Raji (cell line): Measurements from ENCODE around the gene CDYL2.

ENCODE experiments used
- POLR2A ChIP-seq: IDR thresholded peaks from 2 replicates; pipeline ENCODE4 v1.6.1; 2011; ENCODE audit warnings: low read depth, low read length, control low read depth; ENCODE audit not compliant: insufficient read depth

The CDYL2 gene

DNA sequence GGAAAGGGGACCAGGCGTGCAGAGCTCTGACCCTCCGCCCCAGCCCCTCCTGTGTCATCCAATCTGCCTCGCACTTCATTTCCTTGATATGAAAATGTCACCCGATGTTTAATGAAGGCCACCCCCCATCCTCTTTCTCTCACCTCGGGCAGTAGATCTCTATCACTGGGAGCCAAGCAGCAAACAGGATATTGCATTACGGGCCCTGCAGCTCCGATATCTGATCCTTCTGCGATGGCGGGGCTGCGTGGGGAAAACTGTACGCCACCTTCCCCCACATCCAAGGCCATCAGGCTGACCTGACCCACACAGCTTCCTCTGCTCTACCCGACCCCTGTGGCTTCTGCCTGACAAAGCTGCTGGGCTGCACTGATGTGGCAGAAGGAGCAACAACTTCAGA lies 188.7 kb downstream of the CDYL2 start:
- TF ChIP-seq POLR2A, result no peak

DNA sequence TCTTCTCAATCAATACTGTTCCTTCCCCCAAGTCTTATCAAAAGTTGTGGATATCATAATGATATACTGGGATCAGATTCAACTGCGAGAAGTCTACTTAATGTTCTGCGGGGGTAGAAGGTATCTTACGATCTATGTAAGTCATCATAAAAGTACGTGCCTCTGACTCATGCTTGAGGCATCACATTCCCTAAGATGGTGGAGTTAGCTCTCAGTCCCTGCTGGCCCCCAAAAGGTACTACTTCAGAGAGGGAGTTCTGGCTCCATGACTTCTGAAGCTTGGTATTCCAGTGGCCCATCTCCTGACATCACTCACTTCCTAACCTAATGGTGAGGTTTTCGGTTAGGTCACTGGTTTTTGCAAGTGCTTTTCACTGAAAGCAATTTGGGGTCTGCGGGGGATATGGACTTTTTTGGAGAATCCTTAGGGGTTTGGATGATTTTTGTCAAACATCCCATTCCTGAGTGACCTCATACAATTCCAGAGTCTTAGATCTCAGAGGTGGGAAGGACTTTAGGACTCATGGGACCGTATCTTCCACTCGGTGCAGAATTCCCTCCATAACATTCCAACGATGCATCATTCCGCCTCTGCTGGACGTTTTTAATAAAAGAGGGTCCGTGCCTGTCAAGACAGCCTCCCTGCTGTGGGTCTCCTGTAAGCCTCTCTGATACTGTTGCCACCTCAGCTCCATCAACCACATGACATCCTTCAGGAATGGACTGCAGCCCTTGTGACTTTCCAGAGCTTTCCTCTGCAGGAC lies 189.3 kb downstream of the CDYL2 start:
- TF ChIP-seq POLR2A, result no peak

DNA sequence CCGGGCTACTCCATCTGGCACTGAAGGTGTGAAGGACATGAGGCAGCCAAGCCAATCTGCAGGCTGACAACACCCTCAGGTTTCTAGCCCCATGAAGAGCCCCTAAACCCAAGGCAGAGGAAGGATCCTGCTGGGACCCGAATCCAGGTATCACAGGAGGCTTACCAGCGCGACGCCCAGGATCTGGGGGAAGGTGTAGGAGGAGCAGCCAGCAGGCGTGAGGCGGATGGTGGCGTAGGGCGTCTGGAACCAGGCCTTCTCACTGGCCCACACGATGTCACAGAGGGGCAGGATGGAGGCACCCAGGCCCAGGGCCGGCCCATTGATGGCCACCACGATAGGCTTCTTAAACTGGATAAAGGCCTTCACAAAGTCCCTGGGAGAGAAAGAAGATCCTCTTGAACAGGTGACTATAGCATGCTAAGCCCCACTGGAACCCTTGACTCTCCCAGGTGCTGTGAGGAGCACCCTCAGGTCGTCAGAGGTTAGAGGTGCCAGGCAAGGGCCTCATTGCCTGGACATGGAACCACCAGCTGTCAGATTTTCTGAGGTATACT lies 191.9 kb downstream of the CDYL2 start:
- no peak for TF ChIP-seq POLR2A

DNA sequence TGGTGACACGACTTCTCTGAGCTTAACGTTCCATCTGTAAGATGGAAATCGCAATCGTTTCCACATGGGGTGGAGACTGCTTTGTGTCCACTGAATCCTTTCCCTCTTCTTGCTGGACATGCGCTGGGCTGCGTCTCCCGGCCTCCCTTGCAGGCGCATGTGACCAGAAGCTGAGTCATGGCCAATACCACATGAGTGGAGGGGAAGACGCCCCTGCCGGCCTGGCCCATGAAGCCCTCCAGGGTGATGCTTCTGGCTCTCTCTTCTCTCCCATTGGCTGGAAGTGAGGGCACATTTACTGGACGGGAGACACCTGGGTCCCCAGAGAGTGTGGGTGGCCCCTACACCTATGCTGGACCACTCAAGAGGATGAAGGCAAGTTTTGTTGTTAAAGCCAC lies 192.5 kb downstream of the CDYL2 start:
- no peak for TF ChIP-seq POLR2A

DNA sequence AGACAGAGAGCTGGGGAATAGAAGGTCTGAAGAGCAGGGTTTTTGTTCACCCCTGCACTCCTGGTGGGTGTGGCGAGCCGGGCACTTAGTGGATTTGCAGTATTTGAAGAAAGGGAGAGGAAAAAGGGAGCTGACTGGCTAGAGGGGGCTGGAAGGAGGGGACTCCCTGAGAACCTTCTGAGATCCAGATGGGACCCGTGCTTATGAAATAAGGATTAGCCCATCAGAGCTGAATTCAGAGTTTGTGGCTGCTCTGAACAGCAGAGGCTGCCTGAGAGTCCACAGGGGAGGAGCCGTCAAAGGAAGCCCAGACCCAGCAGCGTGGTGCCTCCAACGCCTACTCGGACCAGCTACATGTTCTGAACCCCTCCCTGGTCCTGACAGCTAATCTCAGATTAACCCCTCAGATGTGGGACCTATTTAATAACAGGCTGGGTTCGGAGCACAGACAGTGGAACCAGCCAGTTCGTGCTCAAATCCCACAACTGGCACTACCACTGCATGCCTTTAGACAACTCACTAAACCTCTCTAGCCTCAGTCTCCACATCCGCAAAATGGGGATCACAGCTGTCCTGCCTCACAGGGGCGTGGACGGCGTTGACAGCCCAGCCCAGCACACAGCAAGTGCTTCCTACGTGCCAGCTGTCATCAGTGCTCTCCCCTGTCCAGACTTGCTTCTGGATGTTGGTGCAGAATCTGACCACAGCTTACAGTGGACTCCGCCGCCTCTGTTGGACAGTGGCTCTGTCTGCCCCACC lies 193.0 kb downstream of the CDYL2 start:
- TF ChIP-seq POLR2A, result no peak

DNA sequence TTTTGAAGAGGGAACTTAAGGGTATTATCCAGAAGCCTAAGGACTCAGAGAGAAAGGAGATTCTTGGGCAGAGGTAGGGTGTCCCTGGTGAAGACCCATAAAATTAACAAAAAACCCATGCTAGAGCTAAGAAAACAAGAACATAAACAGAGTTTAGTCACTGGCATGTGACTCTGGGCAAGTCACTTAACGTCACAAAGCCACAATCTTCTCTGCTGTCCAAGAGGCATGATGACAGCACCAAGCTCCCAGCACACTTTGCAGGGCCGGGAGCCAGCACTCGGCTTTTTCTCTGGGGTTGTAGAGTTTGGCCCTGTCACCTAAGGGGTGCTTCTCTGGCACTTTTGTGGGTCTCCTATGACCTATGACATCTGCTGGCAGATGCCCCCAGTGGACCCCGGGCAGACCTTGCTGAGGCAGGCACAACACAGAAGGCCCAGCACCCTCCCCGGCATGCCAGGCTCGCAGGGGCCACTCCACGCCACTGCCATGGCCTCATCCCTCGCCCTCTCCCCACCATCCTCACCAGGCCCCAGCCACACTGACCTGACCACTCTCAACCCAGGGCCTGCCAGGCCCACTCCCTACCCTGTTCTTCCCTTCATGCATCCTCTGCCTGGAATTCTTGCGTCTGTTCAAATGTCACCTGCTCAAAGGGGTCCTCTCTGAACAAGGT lies 193.8 kb downstream of the CDYL2 start:
- TF ChIP-seq POLR2A, result no peak

DNA sequence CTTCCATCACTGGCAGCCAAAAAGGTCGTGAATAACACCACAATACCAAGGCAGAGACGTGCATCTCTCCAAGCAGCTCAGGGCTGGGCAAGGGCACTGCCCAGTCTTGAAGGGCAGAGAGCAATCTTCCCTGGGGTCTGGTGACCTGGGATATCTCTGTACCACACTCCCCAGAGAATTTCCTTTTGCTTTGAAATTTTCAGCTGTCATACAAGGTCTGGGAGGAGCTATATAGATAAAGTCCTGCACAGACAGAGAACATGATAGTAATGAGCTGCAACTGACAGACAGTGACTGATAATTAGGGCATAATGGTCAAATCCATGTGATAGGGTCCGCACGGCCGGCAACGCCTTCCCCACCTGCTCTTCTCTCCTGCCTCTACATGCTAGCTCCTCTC lies 195.5 kb downstream of the CDYL2 start:
- no peak for TF ChIP-seq POLR2A

DNA sequence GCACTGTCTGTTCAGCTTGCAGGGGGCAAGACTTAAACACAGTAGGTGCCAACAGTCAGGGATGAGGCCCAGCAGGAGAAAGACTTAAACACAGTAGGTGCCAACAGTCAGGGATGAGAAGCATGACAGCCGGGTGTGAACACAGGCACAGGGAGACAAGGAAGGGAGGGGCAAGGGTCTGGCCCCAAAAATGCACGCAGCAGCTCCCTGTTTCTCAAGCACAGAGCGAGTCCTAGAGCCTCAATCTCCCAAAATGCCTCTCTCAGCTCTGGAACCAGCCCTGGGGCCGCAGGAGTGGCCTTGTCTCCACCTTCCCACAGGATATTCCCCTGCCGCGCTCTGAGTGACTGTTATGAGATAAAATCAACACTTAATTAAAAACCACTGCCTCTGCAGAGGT lies 197.2 kb downstream of the CDYL2 start:
- TF ChIP-seq POLR2A, result no peak

DNA sequence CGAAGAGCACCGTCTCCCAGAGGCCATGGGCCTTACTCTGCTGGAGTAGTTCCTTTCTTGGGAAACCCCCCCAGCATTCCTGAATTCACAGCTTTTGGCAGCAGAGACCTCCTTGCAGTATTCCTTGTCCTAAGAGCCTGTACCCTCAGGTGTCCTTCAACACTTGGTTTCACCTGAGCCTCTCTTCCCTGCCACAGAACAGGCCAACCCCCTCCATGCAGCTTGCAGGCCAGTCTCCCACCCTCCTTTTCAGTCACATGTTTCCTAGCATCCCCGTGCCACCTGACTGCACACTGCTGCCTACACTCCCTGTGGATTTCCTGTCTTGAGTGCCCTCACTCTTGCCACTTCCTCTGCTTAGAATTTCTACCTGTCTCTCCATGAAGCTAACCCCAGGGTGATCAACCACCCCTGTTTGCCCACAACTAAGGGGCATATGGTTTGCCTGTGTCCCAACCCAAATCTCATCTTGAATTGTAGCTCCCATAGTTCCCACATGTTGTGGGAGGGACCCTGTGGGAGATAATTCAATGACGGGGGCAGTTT lies 198.1 kb downstream of the CDYL2 start:
- TF ChIP-seq POLR2A, result no peak

DNA sequence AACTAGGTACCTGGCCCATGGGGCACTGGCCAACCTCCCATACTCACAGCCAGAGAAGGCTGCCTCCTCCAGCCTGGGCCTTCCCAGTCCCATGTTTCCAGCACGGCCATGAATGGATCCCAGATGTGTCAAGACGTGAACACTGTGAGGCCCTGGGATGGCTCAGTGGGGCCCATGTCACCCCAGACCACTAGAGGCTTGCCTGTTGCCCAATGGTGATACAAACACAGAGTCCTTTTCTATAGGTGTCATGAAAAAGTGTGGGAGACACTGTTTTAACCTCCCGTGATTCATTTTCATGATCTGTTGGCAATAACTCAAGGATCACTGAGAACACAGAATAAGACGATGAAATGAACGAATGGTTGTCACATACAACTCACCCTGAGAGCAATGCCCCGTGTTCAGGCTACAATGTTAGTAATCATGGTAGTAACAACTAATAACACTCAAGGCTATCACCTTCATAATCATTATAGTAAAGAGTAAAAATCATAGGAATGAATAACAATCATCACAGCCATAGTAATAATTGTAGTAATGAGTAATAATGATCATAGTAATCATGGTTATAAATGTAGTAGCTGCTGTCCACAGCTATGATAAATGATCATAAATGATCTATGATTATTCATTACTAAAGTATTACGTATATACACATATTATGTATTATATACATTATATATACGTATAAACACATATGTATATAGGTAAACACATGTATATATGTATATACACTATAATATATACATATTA lies 199.6 kb downstream of the CDYL2 start:
- no peak for TF ChIP-seq POLR2A

DNA sequence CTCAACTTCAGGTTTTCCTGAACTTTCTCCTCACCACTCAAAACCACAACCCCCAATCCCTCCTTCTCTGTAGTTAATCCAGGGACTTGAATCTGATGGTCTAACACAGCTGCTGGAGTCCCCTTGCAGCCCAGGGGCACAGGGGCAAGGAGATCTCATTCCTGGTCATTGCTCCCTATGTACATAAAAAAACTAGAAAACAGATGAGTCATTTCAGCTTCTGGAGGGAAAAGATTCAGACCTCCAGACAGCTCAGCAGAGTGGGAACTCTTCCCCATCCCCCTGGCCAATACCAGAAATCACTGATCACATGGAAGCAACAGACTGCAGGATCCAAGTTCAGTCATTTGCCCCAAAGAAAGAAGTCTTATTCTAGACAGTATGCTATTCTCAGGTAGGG lies 201.5 kb downstream of the CDYL2 start:
- no peak for TF ChIP-seq POLR2A

DNA sequence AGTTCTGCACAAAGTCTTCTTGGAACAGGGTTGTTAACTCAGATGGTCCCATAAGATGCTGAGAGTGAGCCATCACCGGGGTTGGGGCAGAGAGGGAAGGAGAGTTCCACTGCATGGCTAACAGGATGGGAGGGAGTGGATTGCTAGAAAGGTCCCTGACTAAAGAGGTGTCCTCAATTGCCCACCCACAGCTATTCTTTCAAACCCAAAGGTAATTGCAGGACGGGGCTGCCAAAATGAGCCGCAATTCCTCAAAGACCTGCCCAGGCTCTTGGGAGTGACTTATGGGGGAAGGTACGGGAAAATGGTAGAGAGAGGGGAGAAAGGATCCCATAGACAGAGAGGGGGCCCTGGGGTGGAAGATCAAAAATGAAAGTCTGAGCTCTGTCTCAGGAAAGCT lies 203.2 kb downstream of the CDYL2 start:
- no peak for TF ChIP-seq POLR2A

DNA sequence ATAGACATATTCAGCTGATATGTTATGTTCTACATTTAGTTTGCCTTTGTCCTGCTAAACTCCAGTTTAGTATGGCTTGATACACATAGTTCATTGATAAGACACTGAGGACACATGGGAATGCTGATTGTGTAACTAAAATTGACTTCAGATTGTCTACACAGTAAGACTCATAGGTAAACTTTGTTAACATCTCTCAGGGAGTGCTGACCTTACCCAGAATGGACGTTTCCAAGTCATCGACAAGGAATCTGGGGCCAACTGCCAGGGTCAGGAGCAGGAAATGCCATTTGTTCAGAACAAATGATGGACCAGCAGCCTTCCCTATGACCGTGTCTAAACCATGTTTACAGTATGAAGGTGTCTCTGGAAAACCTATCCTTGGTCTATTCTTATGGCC lies 204.9 kb downstream of the CDYL2 start:
- TF ChIP-seq POLR2A, result no peak

DNA sequence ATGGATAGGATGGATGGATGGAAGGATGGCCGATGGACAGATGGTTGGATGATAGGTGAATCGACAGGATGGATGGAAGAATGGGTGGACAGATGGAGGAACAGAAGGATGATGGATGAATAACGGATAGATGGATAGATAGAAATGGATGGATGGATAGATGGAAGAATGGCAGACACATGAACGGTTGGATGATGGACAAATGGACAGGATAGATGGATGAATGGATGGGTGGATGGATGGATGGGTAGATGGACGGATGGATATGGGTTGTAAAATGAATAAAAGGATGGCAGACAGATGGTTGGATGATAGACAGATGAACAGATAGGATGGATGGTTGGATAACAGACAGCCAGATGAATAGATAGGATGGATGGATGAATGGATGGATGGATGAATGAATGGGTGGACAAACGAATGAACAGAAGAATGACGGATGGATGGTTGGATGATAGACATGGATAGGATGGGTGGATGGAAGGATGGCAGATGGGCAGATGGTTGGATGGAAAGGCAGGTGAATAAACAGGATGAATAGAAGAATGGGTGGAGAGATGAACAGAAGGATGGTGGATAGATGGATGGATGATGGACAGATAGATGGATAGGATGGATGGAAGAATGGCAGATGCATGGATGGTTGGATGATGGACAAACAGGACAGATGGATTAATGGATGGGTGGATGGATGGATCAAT lies 207.7 kb downstream of the CDYL2 start:
- no peak for TF ChIP-seq POLR2A

DNA sequence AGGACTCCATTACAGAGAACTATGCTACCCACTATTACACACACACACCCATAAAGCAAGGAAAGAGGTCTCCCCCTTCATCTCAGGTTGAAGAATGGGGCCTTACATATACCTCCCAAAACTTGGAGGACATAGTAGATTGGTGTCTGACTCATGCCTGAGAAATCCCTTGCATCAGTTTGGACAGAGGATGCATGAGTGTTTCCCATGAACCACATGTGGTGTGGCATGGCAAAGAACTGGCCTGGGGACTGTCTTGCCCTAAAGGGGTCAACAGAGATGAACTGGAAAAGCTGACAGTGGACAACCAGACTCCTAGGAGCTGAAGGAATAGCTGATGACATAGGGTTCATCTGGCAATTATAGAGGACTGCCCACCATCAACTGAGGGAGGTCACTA lies 209.6 kb downstream of the CDYL2 start:
- TF ChIP-seq POLR2A, result no peak

DNA sequence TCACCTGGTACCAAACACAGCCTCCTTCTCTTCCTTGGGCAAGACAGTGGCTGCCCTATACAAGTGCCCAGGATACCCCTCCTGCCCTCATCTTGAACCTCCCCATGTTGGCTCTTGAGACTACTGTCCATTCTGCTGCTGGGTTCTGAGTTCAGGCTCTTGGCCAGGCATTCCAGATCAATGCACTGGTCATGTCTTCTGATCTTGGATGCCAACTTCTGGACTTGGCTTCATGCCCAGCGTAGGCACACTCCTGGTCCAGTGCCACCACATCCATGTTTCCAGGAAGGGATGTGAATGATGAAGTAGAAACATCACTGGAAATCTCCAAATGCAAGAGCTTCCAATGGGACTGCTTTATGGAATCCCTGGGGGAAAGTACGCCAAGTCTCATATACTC lies 212.1 kb downstream of the CDYL2 start:
- no peak for TF ChIP-seq POLR2A
